CD14-positive monocyte (primary cell): Measurements from ENCODE around the gene TTPAL. TPM values are rescaled to one million over a fixed set of nuclear protein-coding genes. Genes with fewer than 3 reads are reported as not detected.

Experiments
- DNase-seq, 3 donors: peaks; one replicate each; pipeline ENCODE4 v3.0.0-alpha.2; 2011 to 2022
- H2AFZ ChIP-seq: 2 replicates; pipeline ENCODE4 v1.6.0; 2012; ENCODE audit warnings: mild to moderate bottlenecking, low read depth, low read length, inconsistent platforms; ENCODE audit not compliant: insufficient read depth, poor library complexity, severe bottlenecking
- H3K27ac ChIP-seq, 2 donors: 1 replicate in 1 of 2; 2 replicates in 1 of 2; pipeline ENCODE4 v1.5.1; 2012 to 2013; ENCODE audit warnings: low read length in 2 of 2, control low read depth in 1 of 2, inconsistent platforms in 1 of 2, low read depth in 1 of 2, mild to moderate bottlenecking in 1 of 2
- H3K27me3 ChIP-seq, 2 donors: one replicate each; pipeline versions ENCODE4 v1.6.0 to v1.6.1; 2011 to 2013; ENCODE audit warnings: low read length in 2 of 2; ENCODE audit not compliant: control insufficient read depth in 2 of 2, insufficient read depth in 2 of 2
- H3K36me3 ChIP-seq, 2 donors: replicated peaks in 1 of 2; 1 replicate in 1 of 2; 2 replicates in 1 of 2; pipeline versions ENCODE4 v1.5.1 to v1.6.1; 2012 to 2013; ENCODE audit warnings: low read length in 2 of 2, control low read depth in 1 of 2, inconsistent platforms in 1 of 2, mild to moderate bottlenecking in 1 of 2; ENCODE audit not compliant: insufficient read depth in 2 of 2, control insufficient read depth in 1 of 2
- H3K4me1 ChIP-seq, 2 donors: 1 replicate in 1 of 2; 2 replicates in 1 of 2; pipeline versions ENCODE4 v1.5.1 to v1.6.1; 2012 to 2013; ENCODE audit warnings: low read length in 2 of 2, control low read depth in 1 of 2, inconsistent platforms in 1 of 2, mild to moderate bottlenecking in 1 of 2, moderate library complexity in 1 of 2; ENCODE audit not compliant: insufficient read depth in 2 of 2, control insufficient read depth in 1 of 2
- H3K4me2 ChIP-seq: replicated peaks from 2 replicates; pipeline ENCODE3; 2012; ENCODE audit warnings: low read length, moderate library complexity, mild to moderate bottlenecking; ENCODE audit not compliant: poor library complexity, severe bottlenecking; ENCODE audit errors: extremely low read depth
- H3K4me3 ChIP-seq, 3 experiments: fragments of 200-600 bp in 1 of 3; sonication (generic) in 1 of 3; replicated peaks in 1 of 3; 1 replicate in 2 of 3; 2 replicates in 1 of 3; pipeline ENCODE4 v1.5.1; 2011 to 2013; ENCODE audit warnings: low read length in 3 of 3, mild to moderate bottlenecking in 3 of 3, control low read depth in 2 of 3, low read depth in 2 of 3, inconsistent platforms in 1 of 3, moderate library complexity in 1 of 3
- H3K79me2 ChIP-seq: 2 replicates; pipeline ENCODE4 v1.6.0; 2012; ENCODE audit warnings: mild to moderate bottlenecking, control low read depth, inconsistent platforms, low read length, moderate library complexity; ENCODE audit not compliant: insufficient read depth
- H3K9ac ChIP-seq: 2 replicates; pipeline ENCODE4 v1.6.0; 2017; ENCODE audit warnings: low read length, mild to moderate bottlenecking; ENCODE audit not compliant: insufficient read depth, poor library complexity, severe bottlenecking
- H3K9me3 ChIP-seq, 2 donors: replicated peaks in 1 of 2; 1 replicate in 1 of 2; 2 replicates in 1 of 2; pipeline versions ENCODE4 v1.5.1 to v1.6.1; 2012 to 2013; ENCODE audit warnings: low read length in 2 of 2, control low read depth in 1 of 2; ENCODE audit not compliant: control insufficient read depth in 1 of 2, insufficient read depth in 1 of 2
- H4K20me1 ChIP-seq: 2 replicates; pipeline ENCODE4 v1.6.0; 2012; ENCODE audit warnings: mild to moderate bottlenecking, low read length, control low read depth, moderate library complexity; ENCODE audit not compliant: insufficient read depth
- H3K27ac Mint-ChIP-seq, 7 donors: one replicate each; pipeline ENCODE4 v1.8.0; 2020; ENCODE audit warnings: mild to moderate bottlenecking in 7 of 7, mixed read lengths in 7 of 7, moderate library complexity in 6 of 7, inconsistent platforms in 2 of 7
- H3K27me3 Mint-ChIP-seq, 3 donors: one replicate each; pipeline ENCODE4 v1.8.0; 2021 to 2022; ENCODE audit warnings: low read depth in 3 of 3, mild to moderate bottlenecking in 3 of 3, mixed read lengths in 3 of 3, moderate library complexity in 3 of 3, inconsistent platforms in 1 of 3
- H3K36me3 Mint-ChIP-seq, 2 donors: one replicate each; pipeline ENCODE4 v1.8.0; 2020; ENCODE audit warnings: mixed read lengths in 2 of 2, inconsistent platforms in 1 of 2, mild to moderate bottlenecking in 1 of 2
- H3K4me1 Mint-ChIP-seq: one replicate; pipeline ENCODE4 v1.8.0; 2020; ENCODE audit warnings: mild to moderate bottlenecking, mixed read lengths
- H3K4me3 Mint-ChIP-seq, 2 donors: one replicate each; pipeline ENCODE4 v1.8.0; 2020; ENCODE audit warnings: mild to moderate bottlenecking in 2 of 2, mixed read lengths in 2 of 2, moderate library complexity in 1 of 2
- H3K9me3 Mint-ChIP-seq, 7 donors: one replicate each; pipeline ENCODE4 v1.8.0; 2020 to 2022; ENCODE audit warnings: mixed read lengths in 7 of 7, mild to moderate bottlenecking in 6 of 7, moderate library complexity in 6 of 7, inconsistent platforms in 2 of 7
- CTCF ChIP-seq: fragments of 200-600 bp; IDR thresholded peaks from one replicate; pipeline ENCODE4 v1.8.0; 2022; ENCODE audit warnings: antibody characterized with exemption, mild to moderate bottlenecking
- WGBS: methylation state at CpG from one replicate; pipeline ENCODE4 v1.1.5; 2013; ENCODE audit warnings: missing lambda C conversion rate; ENCODE audit not compliant: insufficient coverage; 5-methylcytosine and 5-hydroxymethylcytosine counted together
- intact Hi-C, 2 donors: fragments of 100-400 bp; cut with micrococcal nuclease; formaldehyde crosslinking; loops; one replicate each; pipeline versions ENCODE4 v1.15.0 to v1.15.1; 2023
- polyA plus RNA-seq, 3 donors: library from polyadenylated mRNA; depleted of rRNA in 1 of 3; unstranded in 2 of 3; stranded (reverse) in 1 of 3; fragments of 300-500 nt in 2 of 3; fragments of >200 nt in 1 of 3; fragmentation: Illumina TruSeq in 2 of 3; gene quantifications; 1 replicate in 2 of 3; 2 replicates in 1 of 3; pipeline ENCODE4 v1.2.3, GENCODE V29; 2012 to 2021

TTPAL gene
- polyA plus RNA-seq, 3 donors, result 1.5 to 4.9 (median 3.0) TPM

GRCh38 chr20:44454306-44454963, 21.2 kb upstream of the TTPAL start:
- Histone ChIP-seq H3K27ac (no peak overlapping the region), H3K9me3 (no peaks in the 10 kb centered on the region), H3K9ac (no peak overlapping the region), H3K79me2 (no peaks in the 10 kb centered on the region), H3K4me1 (peaks cover 8% of the 10 kb centered on the region in 2 donors), H4K20me1 (no peaks in the 10 kb centered on the region), H3K4me2 (no peak overlapping the region), H2AFZ (no peak overlapping the region), H3K27me3 (no peaks in the 10 kb centered on the region), H3K4me3 (no peak overlapping the region), H3K36me3 (no peaks in the 10 kb centered on the region)
- Mint-ChIP-seq H3K27ac (no peak overlapping the region), H3K4me1 (peaks cover 9% of the 10 kb centered on the region), H3K4me3 (no peak overlapping the region), H3K36me3 (no peaks in the 10 kb centered on the region), H3K27me3 (peaks cover 2 to 4% (median 4%) of the 10 kb centered on the region in 3 donors), H3K9me3 (no peaks in the 10 kb centered on the region)
- WGBS, result 89% methylated on average over 2 of the region's 7 CpGs
- intact Hi-C loops, result no loop called here
- DNase-seq, result no peak
- TF ChIP-seq CTCF, result no peak

GRCh38 chr20:44455126-44455525, 20.5 kb upstream of the TTPAL start:
- Histone ChIP-seq H3K27ac (peak overlapping the region in 1 of 2 donors; percentile 9), H3K27me3 (no peaks in the 10 kb centered on the region), H3K4me1 (peaks cover 8% of the 10 kb centered on the region in 2 donors), H3K4me2 (peak overlapping the region; percentile 19), H2AFZ (no peak overlapping the region), H3K4me3 (no peak overlapping the region), H3K9me3 (no peaks in the 10 kb centered on the region), H3K36me3 (no peaks in the 10 kb centered on the region), H4K20me1 (no peaks in the 10 kb centered on the region), H3K79me2 (no peaks in the 10 kb centered on the region), H3K9ac (no peak overlapping the region)
- DNase-seq, result peak in 2 of 3 donors; percentile 33 to 46
- Mint-ChIP-seq H3K36me3 (no peaks in the 10 kb centered on the region), H3K4me3 (peak overlapping the region in 1 of 2 donors; percentile 35), H3K27ac (peak overlapping the region in 2 of 7 donors; percentile 38 to 77), H3K9me3 (no peaks in the 10 kb centered on the region), H3K27me3 (peaks cover 2 to 4% (median 3%) of the 10 kb centered on the region in 3 donors), H3K4me1 (peaks cover 9% of the 10 kb centered on the region)
- TF ChIP-seq CTCF, result no peak
- WGBS, result 50% methylated on average over 1 of the region's 3 CpGs
- intact Hi-C loops, result no loop called here
